Spleen (tissue), 7 donors: ENCODE results near the gene QPRT.

ENCODE experiments used
- POLR2A ChIP-seq, 3 donors: fragments of 450-650 bp; IDR thresholded peaks; one replicate each; pipeline ENCODE4 v1.5.1; 2017; ENCODE audit warnings: antibody characterized with exemption in 3 of 3, mild to moderate bottlenecking in 1 of 3
- TF ChIP-seq, protein P1 (sequence below), 11 experiments: fragments of 200-600 bp in 7 of 11; fragments of 450-650 bp in 4 of 11; sonication (generic) in 4 of 11; IDR thresholded peaks in 8 of 11; conservative IDR thresholded peaks in 3 of 11; 1 replicate in 7 of 11; 2 replicates in 4 of 11; pipeline versions ENCODE4 v1.4.0 to v1.8.0; 2016 to 2021; ENCODE audit warnings: antibody characterized with exemption in 11 of 11, inconsistent platforms in 4 of 11, mild to moderate bottlenecking in 1 of 11
- donor health status: DM: no; HTN: no; CAD: no; lungs with moderate emphysema.
- donor health status: DM: no; HTN: no; CAD: no.
- donor health status: DM: no; HTN: no; CAD: no.

GRCh38 chr16:29744541-29745101 is 65.6 kb downstream of the QPRT start:
- TF ChIP-seq, protein P1, sequence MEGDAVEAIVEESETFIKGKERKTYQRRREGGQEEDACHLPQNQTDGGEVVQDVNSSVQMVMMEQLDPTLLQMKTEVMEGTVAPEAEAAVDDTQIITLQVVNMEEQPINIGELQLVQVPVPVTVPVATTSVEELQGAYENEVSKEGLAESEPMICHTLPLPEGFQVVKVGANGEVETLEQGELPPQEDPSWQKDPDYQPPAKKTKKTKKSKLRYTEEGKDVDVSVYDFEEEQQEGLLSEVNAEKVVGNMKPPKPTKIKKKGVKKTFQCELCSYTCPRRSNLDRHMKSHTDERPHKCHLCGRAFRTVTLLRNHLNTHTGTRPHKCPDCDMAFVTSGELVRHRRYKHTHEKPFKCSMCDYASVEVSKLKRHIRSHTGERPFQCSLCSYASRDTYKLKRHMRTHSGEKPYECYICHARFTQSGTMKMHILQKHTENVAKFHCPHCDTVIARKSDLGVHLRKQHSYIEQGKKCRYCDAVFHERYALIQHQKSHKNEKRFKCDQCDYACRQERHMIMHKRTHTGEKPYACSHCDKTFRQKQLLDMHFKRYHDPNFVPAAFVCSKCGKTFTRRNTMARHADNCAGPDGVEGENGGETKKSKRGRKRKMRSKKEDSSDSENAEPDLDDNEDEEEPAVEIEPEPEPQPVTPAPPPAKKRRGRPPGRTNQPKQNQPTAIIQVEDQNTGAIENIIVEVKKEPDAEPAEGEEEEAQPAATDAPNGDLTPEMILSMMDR (IDR thresholded peaks at IDR 0.05 in 8 of 11, conservative IDR thresholded peaks at IDR 0.05 in 3 of 11), result no peak
- TF ChIP-seq POLR2A (IDR thresholded peaks at IDR 0.05), result no peak
